SK-N-SH (cell line): ENCODE measurements around the gene IFT122. TPM values are rescaled to one million over a fixed set of nuclear protein-coding genes. Genes with fewer than 3 reads are reported as not detected.

Experiments used
- CTCF ChIA-PET: fragments of 300-600, 350-600 bp; formaldehyde crosslinking; extraction: SDS; loops from one replicate; lab custom pipeline; 2021; lab: Yijun Ruan, JAX
- POLR2A ChIA-PET: fragments of 350-600 bp; sonication (Branson Sonifier 250); formaldehyde crosslinking; extraction: SDS; loops from one replicate; lab custom pipeline; 2020; ENCODE audit warnings: antibody characterized with exemption, inconsistent platforms; lab: Yijun Ruan, JAX
- DNase-seq: peaks from one replicate; pipeline ENCODE4 v3.0.0; 2012
- H2AFZ ChIP-seq: fragments of 200-600 bp; sonication (generic); 2 replicates; pipeline ENCODE4 v1.8.1; 2016; ENCODE audit warnings: antibody characterized with exemption, mild to moderate bottlenecking, low read depth
- H3F3A ChIP-seq: fragments of 200-600 bp; sonication (generic); replicated peaks from 2 replicates; pipeline ENCODE3; 2016; ENCODE audit warnings: antibody characterized with exemption, mild to moderate bottlenecking; ENCODE audit not compliant: insufficient read depth
- H3K27ac ChIP-seq, 2 experiments: fragments of 200-500 bp in 1 of 2; fragments of 200-600 bp in 1 of 2; sonication (Bioruptor generic) in 1 of 2; sonication (generic), shearing (Covaris generic) in 1 of 2; 2 replicates each; pipeline versions ENCODE4 v1.5.1 to v1.6.1; 2014 to 2016; ENCODE audit warnings: low read depth in 2 of 2, inconsistent platforms in 1 of 2, low read length in 1 of 2, mild to moderate bottlenecking in 1 of 2, mixed read lengths in 1 of 2
- H3K27me3 ChIP-seq: fragments of 200-600 bp; sonication (generic), shearing (Covaris generic); 2 replicates; pipeline ENCODE4 v1.6.1; 2016; ENCODE audit warnings: mixed run types; ENCODE audit not compliant: insufficient read depth
- H3K36me3 ChIP-seq, 2 experiments: fragments of 200-500 bp in 1 of 2; fragments of 200-600 bp in 1 of 2; sonication (Bioruptor generic) in 1 of 2; sonication (generic) in 1 of 2; replicated peaks in 1 of 2; 2 replicates each; pipeline versions ENCODE3 to v1.5.1; 2014 to 2016; ENCODE audit warnings: low read length in 1 of 2, mild to moderate bottlenecking in 1 of 2; ENCODE audit not compliant: insufficient read depth in 2 of 2, control insufficient read depth in 1 of 2
- H3K4me1 ChIP-seq, 2 experiments: fragments of 200-500 bp in 1 of 2; fragments of 200-600 bp in 1 of 2; sonication (Bioruptor generic) in 1 of 2; sonication (generic), shearing (Covaris generic) in 1 of 2; 2 replicates each; pipeline versions ENCODE4 v1.5.1 to v1.6.1; 2014 to 2016; ENCODE audit warnings: low read depth in 1 of 2, low read length in 1 of 2, mixed run types in 1 of 2; ENCODE audit not compliant: insufficient read depth in 2 of 2, control insufficient read depth in 1 of 2
- H3K4me2 ChIP-seq: fragments of 200-600 bp; sonication (generic), shearing (Covaris generic); 2 replicates; pipeline ENCODE4 v1.6.1; 2017; ENCODE audit warnings: mixed run types
- H3K4me3 ChIP-seq, 2 experiments: fragments of 200-500 bp in 1 of 2; fragments of 200-600 bp in 1 of 2; sonication (Bioruptor generic) in 1 of 2; sonication (generic), shearing (Covaris generic) in 1 of 2; 2 replicates each; pipeline versions ENCODE4 v1.5.1 to v1.8.1; 2014 to 2016; ENCODE audit warnings: low read depth in 2 of 2, inconsistent platforms in 1 of 2, low read length in 1 of 2, mild to moderate bottlenecking in 1 of 2, mixed read lengths in 1 of 2, moderate library complexity in 1 of 2
- H3K79me2 ChIP-seq: fragments of 200-600 bp; sonication (generic); 2 replicates; pipeline ENCODE4 v1.8.1; 2017; ENCODE audit warnings: mild to moderate bottlenecking; ENCODE audit not compliant: insufficient read depth
- H3K9ac ChIP-seq: fragments of 200-600 bp; sonication (generic); 2 replicates; pipeline ENCODE4 v1.6.1; 2017; ENCODE audit warnings: mixed run types
- H3K9me2 ChIP-seq: fragments of 200-600 bp; sonication (generic); 2 replicates; pipeline ENCODE4 v1.6.1; 2017; ENCODE audit warnings: mixed run types
- H3K9me3 ChIP-seq: fragments of 200-600 bp; sonication (generic); 2 replicates; pipeline ENCODE4 v1.6.1; 2017; ENCODE audit warnings: mixed run types, mild to moderate bottlenecking, moderate library complexity
- H4K20me1 ChIP-seq: fragments of 200-600 bp; sonication (generic); 2 replicates; pipeline ENCODE4 v1.6.1; 2017; ENCODE audit warnings: mild to moderate bottlenecking, mixed run types; ENCODE audit not compliant: insufficient read depth
- CHD2 ChIP-seq: fragments of 150-350 bp; IDR thresholded peaks from 2 replicates; pipeline ENCODE4 v1.6.1; 2018; ENCODE audit warnings: low read length; ENCODE audit not compliant: partially characterized antibody
- ELF1 ChIP-seq: IDR thresholded peaks from 2 replicates; pipeline ENCODE4 v1.4.0; 2012
- EZH2phosphoT487 ChIP-seq: fragments of 200-600 bp; sonication (generic); IDR thresholded peaks from 2 replicates; pipeline ENCODE4 v1.6.1; 2017; ENCODE audit warnings: low read depth, mixed run types, mild to moderate bottlenecking, antibody characterized with exemption, moderate library complexity, borderline replicate concordance
- FOXM1 ChIP-seq: IDR thresholded peaks from 2 replicates; pipeline ENCODE4 v1.4.0; 2012; ENCODE audit warnings: low read depth, mild to moderate bottlenecking
- IRF3 ChIP-seq: fragments of 150-350 bp; IDR thresholded peaks from 2 replicates; pipeline ENCODE4 v1.6.1; 2016; ENCODE audit warnings: mild to moderate bottlenecking, low read depth, low read length
- JUND ChIP-seq: IDR thresholded peaks from 2 replicates; pipeline ENCODE4 v1.4.0; 2012
- MEF2A ChIP-seq: IDR thresholded peaks from 2 replicates; pipeline ENCODE4 v1.4.0; 2012; ENCODE audit warnings: low read depth, borderline replicate concordance
- MXI1 ChIP-seq: IDR thresholded peaks from 2 replicates; pipeline ENCODE4 v1.6.1; 2012; ENCODE audit warnings: mild to moderate bottlenecking, low read depth, low read length, improper control_type of control experiment
- POLR2AphosphoS5 ChIP-seq: IDR thresholded peaks from 2 replicates; pipeline ENCODE4 v1.6.1; 2012; ENCODE audit warnings: low read depth, low read length
- RAD21 ChIP-seq: IDR thresholded peaks from 2 replicates; pipeline ENCODE4 v1.6.1; 2012; ENCODE audit warnings: mild to moderate bottlenecking, low read length
- RXRA ChIP-seq: IDR thresholded peaks from 2 replicates; pipeline ENCODE4 v1.4.0; 2012; ENCODE audit warnings: low read depth, mild to moderate bottlenecking, borderline replicate concordance
- SIN3A ChIP-seq: IDR thresholded peaks from 2 replicates; pipeline ENCODE4 v1.6.1; 2012; ENCODE audit warnings: low read depth, mild to moderate bottlenecking, low read length, moderate library complexity, borderline replicate concordance
- TAF1 ChIP-seq: IDR thresholded peaks from 2 replicates; pipeline ENCODE4 v1.6.1; 2012; ENCODE audit warnings: low read depth, mild to moderate bottlenecking, low read length, moderate library complexity, borderline replicate concordance
- TEAD4 ChIP-seq: IDR thresholded peaks from 2 replicates; pipeline ENCODE4 v1.4.0; 2012; ENCODE audit warnings: mild to moderate bottlenecking, borderline replicate concordance; ENCODE audit not compliant: insufficient read depth
- USF1 ChIP-seq: IDR thresholded peaks from 2 replicates; pipeline ENCODE4 v1.4.0; 2012; ENCODE audit warnings: low read depth, borderline replicate concordance
- YY1 ChIP-seq: IDR thresholded peaks from 2 replicates; pipeline ENCODE4 v1.4.0; 2012; ENCODE audit warnings: low read depth, mild to moderate bottlenecking
- ZBTB33 ChIP-seq: IDR thresholded peaks from 2 replicates; pipeline ENCODE4 v1.4.0; 2012; ENCODE audit warnings: low read depth, borderline replicate concordance
- WGBS: methylation state at CpG from one replicate; pipeline ENCODE4 v1.1.6; 2017; ENCODE audit warnings: low lambda C conversion rate; 5-methylcytosine and 5-hydroxymethylcytosine counted together
- polyA plus RNA-seq, 3 experiments: library from polyadenylated mRNA; depleted of rRNA; stranded (reverse); fragments of >200 nt; gene quantifications; 2 replicates each; pipeline ENCODE4 v1.2.3, GENCODE V29; 2012

Gene IFT122
- polyA plus RNA-seq, 1 of the 3 experiments (the other 2 are of a cell fraction), result 20.1 TPM

GRCh38 chr3:129473769-129474152 is 33.7 kb downstream of the IFT122 start:
- Histone ChIP-seq H4K20me1 (no peaks in the 10 kb centered on the region), H3K4me1 (no peaks in the 10 kb centered on the region), H3K27me3 (no peaks in the 10 kb centered on the region), H3K79me2 (no peaks in the 10 kb centered on the region), H3K27ac (no peak overlapping the region), H3K36me3 (peaks cover 18 to 32% of the 10 kb centered on the region in 2 experiments), H3K4me2 (no peak overlapping the region), H3F3A (no peaks in the 10 kb centered on the region), H3K9me2 (no peaks in the 10 kb centered on the region), H3K4me3 (no peak overlapping the region), H3K9ac (no peak overlapping the region), H2AFZ (no peak overlapping the region), H3K9me3 (no peaks in the 10 kb centered on the region)
- ChIA-PET CTCF (no interaction called here), POLR2A (no interaction called here)
- no peak for DNase-seq
- no peak for TF ChIP-seq MXI1
- TF ChIP-seq TAF1, result no peak
- no peak for TF ChIP-seq CHD2
- 83% methylated on average over 4 of the region's 4 CpGs for WGBS

- Histone ChIP-seq H3K27me3 (no peaks in the 10 kb centered on the region), H3K36me3 (peaks cover 9 to 25% of the 10 kb centered on the region in 2 experiments), H3K79me2 (no peaks in the 10 kb centered on the region), H3K9me3 (no peaks in the 10 kb centered on the region), H3K4me2 (no peak overlapping the region), H3K9me2 (no peaks in the 10 kb centered on the region), H3K9ac (no peak overlapping the region), H4K20me1 (no peaks in the 10 kb centered on the region), H3K27ac (no peak overlapping the region), H3F3A (no peaks in the 10 kb centered on the region), H3K4me3 (no peak overlapping the region), H3K4me1 (no peaks in the 10 kb centered on the region), H2AFZ (no peak overlapping the region)
- POLR2A ChIA-PET, result no interaction called here
- WGBS, result 96% methylated on average over 10 of the region's 10 CpGs
- CTCF ChIA-PET, result interaction anchor here (1.2 to 1.3 kb wide), 2 partner anchors 15 kb away, joined by 4 read pairs; no protein-coding TSS in a partner anchor
- no peak for DNase-seq
- TF ChIP-seq RAD21 (no peak), TAF1 (no peak), TEAD4 (no peak), SIN3A (no peak), JUND (no peak), USF1 (no peak), ZBTB33 (no peak), EZH2phosphoT487 (no peak), POLR2AphosphoS5 (no peak), MXI1 (no peak), ELF1 (no peak), YY1 (no peak), RXRA (no peak), FOXM1 (no peak), MEF2A (no peak), IRF3 (no peak)
Measured at GRCh38 chr3:129474984-129475804, 35.2 kb downstream of the IFT122 start.
